Astrocyte (in vitro differentiated cells and primary cell): ENCODE data around the gene MANSC4. TPM values are rescaled to one million over a fixed set of nuclear protein-coding genes. Genes with fewer than 3 reads are reported as not detected.

ENCODE experiments used
- DNase-seq: peaks from one replicate; pipeline ENCODE4 v3.0.0-alpha.2; 2010; ENCODE audit warnings: low read depth
- FAIRE-seq: peaks from 2 replicates; lab custom pipeline; 2011; peaks lifted over from hg19 to GRCh38; lab: Jason Lieb, UNC
- H2AFZ ChIP-seq: 2 replicates; pipeline ENCODE4 v1.6.0; 2012; ENCODE audit warnings: low read depth, low read length, inconsistent platforms
- H3K27ac ChIP-seq: 2 replicates; pipeline ENCODE4 v1.5.1; 2011; ENCODE audit warnings: low read depth, low read length, inconsistent platforms
- H3K27me3 ChIP-seq: 2 replicates; pipeline ENCODE4 v1.6.0; 2011; ENCODE audit warnings: low read length, inconsistent platforms; ENCODE audit not compliant: insufficient read depth
- H3K36me3 ChIP-seq: 2 replicates; pipeline ENCODE4 v1.5.1; 2011; ENCODE audit warnings: low read length, inconsistent platforms; ENCODE audit not compliant: insufficient read depth
- H3K4me1 ChIP-seq: 2 replicates; pipeline ENCODE4 v1.5.1; 2011; ENCODE audit warnings: low read length, inconsistent platforms; ENCODE audit not compliant: insufficient read depth
- H3K4me2 ChIP-seq: 2 replicates; pipeline ENCODE4 v1.6.0; 2012; ENCODE audit warnings: low read length, inconsistent platforms
- H3K4me3 ChIP-seq: 2 replicates; pipeline ENCODE4 v1.5.1; 2011; ENCODE audit warnings: low read depth, mild to moderate bottlenecking, low read length, inconsistent platforms; ENCODE audit not compliant: insufficient read depth
- H3K79me2 ChIP-seq: 2 replicates; pipeline ENCODE4 v1.6.0; 2012; ENCODE audit warnings: mild to moderate bottlenecking, low read length, inconsistent platforms; ENCODE audit not compliant: insufficient read depth
- H3K9ac ChIP-seq: 2 replicates; pipeline ENCODE4 v1.6.0; 2012; ENCODE audit warnings: mild to moderate bottlenecking, low read length, inconsistent platforms
- H3K9me3 ChIP-seq: 2 replicates; pipeline ENCODE4 v1.5.1; 2012; ENCODE audit warnings: low read depth, mild to moderate bottlenecking, low read length, inconsistent platforms; ENCODE audit not compliant: insufficient read depth
- H4K20me1 ChIP-seq: 2 replicates; pipeline ENCODE4 v1.6.0; 2012; ENCODE audit warnings: low read length, inconsistent platforms; ENCODE audit not compliant: insufficient read depth
- H3K27ac Mint-ChIP-seq: one replicate; pipeline ENCODE4 v1.8.0; 2021; ENCODE audit warnings: mild to moderate bottlenecking, mixed read lengths; ENCODE audit not compliant: unreplicated experiment
- H3K27me3 Mint-ChIP-seq: one replicate; pipeline ENCODE4 v1.8.0; 2021; ENCODE audit warnings: low read depth, mixed read lengths; ENCODE audit not compliant: unreplicated experiment
- H3K36me3 Mint-ChIP-seq: one replicate; pipeline ENCODE4 v1.8.0; 2021; ENCODE audit warnings: low read depth, mixed read lengths; ENCODE audit not compliant: unreplicated experiment
- H3K4me1 Mint-ChIP-seq: one replicate; pipeline ENCODE4 v1.8.0; 2021; ENCODE audit warnings: low read depth, mixed read lengths; ENCODE audit not compliant: unreplicated experiment
- H3K4me3 Mint-ChIP-seq: one replicate; pipeline ENCODE4 v1.8.0; 2021; ENCODE audit warnings: mild to moderate bottlenecking, moderate library complexity, mixed read lengths; ENCODE audit not compliant: unreplicated experiment
- H3K9me3 Mint-ChIP-seq: one replicate; pipeline ENCODE4 v1.8.0; 2021; ENCODE audit warnings: mild to moderate bottlenecking, mixed read lengths; ENCODE audit not compliant: unreplicated experiment
- CTCF ChIP-seq: IDR thresholded peaks from 2 replicates; pipeline ENCODE4 v1.5.1; 2011; ENCODE audit warnings: low read depth, mild to moderate bottlenecking, inconsistent platforms, low read length, moderate library complexity; ENCODE audit not compliant: insufficient read depth
- EZH2 ChIP-seq: IDR thresholded peaks from 2 replicates; pipeline ENCODE4 v1.6.1; 2012; ENCODE audit warnings: mild to moderate bottlenecking, low read length, inconsistent platforms; ENCODE audit not compliant: insufficient read depth
- total RNA-seq: library from RNA; stranded (reverse); gene quantifications from 2 replicates; pipeline ENCODE4 v1.2.1, GENCODE V29; 2021

Gene MANSC4
- total RNA-seq, 1 donor from 2014 or later, result not detected

- peaks cover 17% of the 10 kb centered on the region for H3K36me3 Mint-ChIP-seq
- H3K4me1 Mint-ChIP-seq, result peaks cover 3% of the 10 kb centered on the region
- no peaks in the 10 kb centered on the region for H3K9me3 Mint-ChIP-seq
- no peak overlapping the region for H3K27ac ChIP-seq
- no peak for TF ChIP-seq CTCF
- no peak for TF ChIP-seq EZH2
- H3K79me2 ChIP-seq, result no peaks in the 10 kb centered on the region
- no peaks in the 10 kb centered on the region for H3K27me3 Mint-ChIP-seq
- H2AFZ ChIP-seq, result no peak overlapping the region
- no peak for FAIRE-seq
- DNase-seq, result no peak
- no peaks in the 10 kb centered on the region for H3K27me3 ChIP-seq
- no peaks in the 10 kb centered on the region for H3K9me3 ChIP-seq
- peaks cover 19% of the 10 kb centered on the region for H3K36me3 ChIP-seq
- peaks cover 3% of the 10 kb centered on the region for H4K20me1 ChIP-seq
- no peak overlapping the region for H3K4me3 Mint-ChIP-seq
- H3K27ac Mint-ChIP-seq, result no peak overlapping the region
- no peak overlapping the region for H3K9ac ChIP-seq
- no peaks in the 10 kb centered on the region for H3K4me1 ChIP-seq
- no peak overlapping the region for H3K4me3 ChIP-seq
- no peak overlapping the region for H3K4me2 ChIP-seq
Observed at GRCh38 chr12:27801630-27802029, 21.6 kb upstream of the MANSC4 start.

- H2AFZ ChIP-seq, result no peak overlapping the region
- H4K20me1 ChIP-seq, result peaks cover 3% of the 10 kb centered on the region
- no peaks in the 10 kb centered on the region for H3K27me3 Mint-ChIP-seq
- no peak overlapping the region for H3K4me3 ChIP-seq
- H3K9me3 ChIP-seq, result no peaks in the 10 kb centered on the region
- no peak overlapping the region for H3K9ac ChIP-seq
- TF ChIP-seq CTCF, result no peak
- no peak for TF ChIP-seq EZH2
- H3K4me2 ChIP-seq, result no peak overlapping the region
- peaks cover 3% of the 10 kb centered on the region for H3K4me1 Mint-ChIP-seq
- no peak overlapping the region for H3K4me3 Mint-ChIP-seq
- DNase-seq, result no peak
- H3K9me3 Mint-ChIP-seq, result no peaks in the 10 kb centered on the region
- no peaks in the 10 kb centered on the region for H3K4me1 ChIP-seq
- no peak overlapping the region for H3K27ac ChIP-seq
- no peak for FAIRE-seq
- H3K27me3 ChIP-seq, result no peaks in the 10 kb centered on the region
- no peaks in the 10 kb centered on the region for H3K79me2 ChIP-seq
- H3K27ac Mint-ChIP-seq, result no peak overlapping the region
- H3K36me3 ChIP-seq, result peaks cover 19% of the 10 kb centered on the region
- H3K36me3 Mint-ChIP-seq, result peaks cover 23% of the 10 kb centered on the region
Observed at GRCh38 chr12:27800819-27801218, 20.8 kb upstream of the MANSC4 start.

GRCh38 chr12:27797301-27798025 lies 17.4 kb upstream of the MANSC4 start:
- no peak overlapping the region for H3K27ac ChIP-seq
- no peak overlapping the region for H2AFZ ChIP-seq
- Mint-ChIP-seq H3K4me1 (peaks cover 6% of the 10 kb centered on the region), H3K27ac (no peak overlapping the region), H3K4me3 (no peak overlapping the region), H3K9me3 (no peaks in the 10 kb centered on the region), H3K36me3 (peaks cover 23% of the 10 kb centered on the region), H3K27me3 (no peaks in the 10 kb centered on the region)
- H3K9ac ChIP-seq, result no peak overlapping the region
- H3K9me3 ChIP-seq, result no peaks in the 10 kb centered on the region
- DNase-seq, result no peak
- H4K20me1 ChIP-seq, result peaks cover 3% of the 10 kb centered on the region
- FAIRE-seq, result no peak
- no peak overlapping the region for H3K4me2 ChIP-seq
- no peak overlapping the region for H3K4me3 ChIP-seq
- H3K27me3 ChIP-seq, result no peaks in the 10 kb centered on the region
- H3K36me3 ChIP-seq, result peaks cover 24% of the 10 kb centered on the region
- no peaks in the 10 kb centered on the region for H3K4me1 ChIP-seq
- no peak for TF ChIP-seq EZH2
- no peaks in the 10 kb centered on the region for H3K79me2 ChIP-seq
